K562 (cell line): ENCODE data around the gene TRAF7. TPM values are rescaled to one million over a fixed set of nuclear protein-coding genes. Genes with fewer than 3 reads are reported as not detected.
A peak's percentile ranks its signal among the peaks of the same experiment; 100 is the strongest.

ENCODE experiments used
- ATAC-seq: fragments of 200-7000 bp; cut with Tn5 transposase; 3 replicates; pipeline ENCODE4 v1.9.1; 2020; ENCODE audit warnings: moderate library complexity
- BruUV-seq: library from RNA; stranded (reverse); fragments of 400-500 nt; replicated peaks from 2 replicates; lab custom pipeline; 2021; lab: Mats Ljungman, UMichigan
- CTCF ChIA-PET: fragments of 300-600 bp; formaldehyde crosslinking; extraction: SDS; loops from one replicate; lab custom pipeline; 2021; ENCODE audit warnings: low intra/inter-chr PET ratio; lab: Yijun Ruan, JAX
- POLR2A ChIA-PET: fragments of 300-600, 350-650 bp; sonication (Branson Sonifier 250); formaldehyde crosslinking; extraction: SDS; loops from one replicate; lab custom pipeline; 2021; ENCODE audit warnings: antibody characterized with exemption, inconsistent platforms; lab: Yijun Ruan, JAX
- DNase-seq, 4 experiments: peaks; one replicate each; pipeline versions ENCODE4 v3.0.0 to v3.0.0-alpha.2; 2011 to 2018; ENCODE audit warnings: low spot score in 3 of 4, mixed read lengths in 3 of 4; ENCODE audit errors: extremely low read depth in 1 of 4
- FAIRE-seq: peaks from 2 replicates; lab custom pipeline; 2011; peaks lifted over from hg19 to GRCh38; lab: Jason Lieb, UNC
- H2AFZ ChIP-seq: 2 replicates; pipeline ENCODE4 v1.6.0; 2011; ENCODE audit warnings: low read depth, low read length, control low read depth, inconsistent platforms
- H3K27ac ChIP-seq: fragments of 200-600 bp; 3 replicates; pipeline ENCODE4 v1.8.0; 2011; ENCODE audit warnings: low read depth, mild to moderate bottlenecking, control low read depth, inconsistent platforms, low read length, moderate library complexity, mixed read lengths; ENCODE audit errors: extremely low read depth
- H3K27me3 ChIP-seq, 2 experiments: fragments of 300-600 bp in 1 of 2; 2 replicates in 1 of 2; 3 replicates in 1 of 2; pipeline versions ENCODE4 v1.6.0 to v1.8.0; 2011; ENCODE audit warnings: inconsistent platforms in 2 of 2, low read length in 2 of 2, mild to moderate bottlenecking in 1 of 2, mixed read lengths in 1 of 2, moderate library complexity in 1 of 2; ENCODE audit not compliant: control insufficient read depth in 2 of 2, insufficient read depth in 2 of 2
- H3K36me3 ChIP-seq: fragments of 300-600 bp; 3 replicates; pipeline ENCODE4 v1.8.0; 2011; ENCODE audit warnings: mild to moderate bottlenecking, low read length, inconsistent platforms; ENCODE audit not compliant: control insufficient read depth, insufficient read depth
- H3K4me1 ChIP-seq, 2 experiments: fragments of 200-600 bp in 1 of 2; replicated peaks in 1 of 2; 2 replicates in 1 of 2; 3 replicates in 1 of 2; pipeline versions ENCODE4 v1.5.1 to v1.8.0; 2011; ENCODE audit warnings: inconsistent platforms in 2 of 2, low read length in 2 of 2, mild to moderate bottlenecking in 1 of 2, mixed read lengths in 1 of 2, moderate library complexity in 1 of 2; ENCODE audit not compliant: control insufficient read depth in 2 of 2, insufficient read depth in 2 of 2
- H3K4me2 ChIP-seq: 2 replicates; pipeline ENCODE4 v1.6.1; 2011; ENCODE audit warnings: low read length, control low read depth, inconsistent platforms, mixed read lengths; ENCODE audit not compliant: insufficient read depth
- H3K4me3 ChIP-seq: fragments of 200-600 bp; sonication (generic), shearing (Covaris generic); 2 replicates; pipeline ENCODE4 v1.5.1; 2016; ENCODE audit warnings: control low read depth, inconsistent platforms
- H3K79me2 ChIP-seq: fragments of 200-600 bp; 3 replicates; pipeline ENCODE4 v1.8.0; 2011; ENCODE audit warnings: low read length, inconsistent platforms; ENCODE audit not compliant: control insufficient read depth, insufficient read depth
- H3K9ac ChIP-seq, 2 experiments: 2 replicates each; pipeline versions ENCODE4 v1.6.0 to v1.6.1; 2011; ENCODE audit warnings: low read depth in 2 of 2, low read length in 2 of 2, control low read depth in 1 of 2, inconsistent platforms in 1 of 2, mild to moderate bottlenecking in 1 of 2, mixed read lengths in 1 of 2; ENCODE audit not compliant: insufficient read depth in 1 of 2
- H3K9me1 ChIP-seq: one replicate; pipeline ENCODE4 v1.6.0; 2011; ENCODE audit warnings: inconsistent platforms, mild to moderate bottlenecking, low read length, moderate library complexity; ENCODE audit not compliant: control insufficient read depth, insufficient read depth
- H3K9me3 ChIP-seq: replicated peaks from 2 replicates; pipeline ENCODE4 v1.5.1; 2011; ENCODE audit warnings: low read depth, low read length, inconsistent platforms; ENCODE audit not compliant: control insufficient read depth, insufficient read depth
- H4K20me1 ChIP-seq: replicated peaks from 2 replicates; pipeline ENCODE4 v1.6.1; 2011; ENCODE audit warnings: low read length, inconsistent platforms, mixed read lengths; ENCODE audit not compliant: control insufficient read depth, insufficient read depth
- FOXJ3 ChIP-seq: sonication (generic); formaldehyde crosslinking; IDR thresholded peaks from 2 replicates; pipeline ENCODE4 v1.4.0; 2020; ENCODE audit warnings: mild to moderate bottlenecking, missing genetic modification reagents
- RBFOX2 ChIP-seq: fragments of 200-400 bp; formaldehyde crosslinking; IDR thresholded peaks from 2 replicates; pipeline ENCODE4 v1.6.1; 2017; ENCODE audit warnings: low read depth, mild to moderate bottlenecking, low read length, moderate library complexity
- ZNF398 ChIP-seq: fragments of 250-450 bp; sonication (Bioruptor Pico); IDR thresholded peaks from 2 replicates; pipeline ENCODE4 v1.8.0; 2021; ENCODE audit warnings: moderate library complexity, mild to moderate bottlenecking, inconsistent platforms
- WGBS: fragments of 100-300 bp; shearing (Covaris generic); methylation state at CpG from one replicate; pipeline ENCODE4 v1.1.6; 2016; ENCODE audit warnings: low coverage, mixed read lengths; ENCODE audit not compliant: insufficient coverage; ENCODE audit errors: missing lambda C conversion rate; 5-methylcytosine and 5-hydroxymethylcytosine counted together
- in situ Hi-C: fragments of 300-500 bp; cut with MboI; formaldehyde crosslinking; loops from 4 replicates; pipeline ENCODE4 v1.15.0; 2018; ENCODE audit warnings: inconsistent platforms, mixed read lengths
- intact Hi-C: fragments of 100-400 bp; cut with micrococcal nuclease; formaldehyde crosslinking; loops from 2 replicates; pipeline ENCODE4 v1.14.2; 2022
- polyA plus RNA-seq, 8 experiments: library from polyadenylated mRNA; depleted of rRNA in 4 of 8; stranded (reverse) in 5 of 8; unstranded in 3 of 8; fragments of >200 nt; fragmentation: Nextera tagmentation in 2 of 8; fragmentation: Illumina TruSeq in 1 of 8; extraction: Ambion mirVana in 2 of 8; extraction: Trizol in 1 of 8; gene quantifications; 2 replicates each; pipeline versions ENCODE4 v1.2.1 to v1.2.3, GENCODE V29; 2011 to 2014; ENCODE audit warnings: inconsistent platforms in 1 of 8, missing spikeins in 1 of 8
- total RNA-seq, 7 experiments: library from RNA; depleted of rRNA in 6 of 7; stranded (reverse); fragments of >200 nt in 6 of 7; fragmentation: Illumina TruSeq in 2 of 7; extraction: Trizol in 2 of 7; gene quantifications; 2 replicates each; pipeline versions ENCODE4 v1.2.1 to v1.2.3, GENCODE V29; 2011 to 2021; ENCODE audit warnings: low replicate concordance in 1 of 7

Gene TRAF7
- total and polyA plus RNA-seq, 9 of the 15 experiments (the other 6 are each of a cell fraction or from before 2014, with no cell fraction given) = 1.1 to 113 (median 41.6) TPM

GRCh38 chr16:2157480-2158261 lies 2.1 kb downstream of the TRAF7 start:
- H3K27ac ChIP-seq = no peak overlapping the region
- peaks cover 8 to 64% of the 10 kb centered on the region in 2 experiments; a peak in 4 of 5 replicates for H3K4me1 ChIP-seq
- 83% methylated on average over 22 of the region's 27 CpGs for WGBS
- peaks cover 93% of the 10 kb centered on the region for H3K79me2 ChIP-seq
- peak overlapping the region; percentile 94 for H3K4me2 ChIP-seq
- ChIA-PET POLR2A (interaction anchor here (0.6 to 1.0 kb wide), 3 partner anchors 10 to 70 kb away, joined by 3 read pairs; no protein-coding TSS in a partner anchor), CTCF (no interaction called here)
- no peak overlapping the region for H2AFZ ChIP-seq
- no peaks in the 10 kb centered on the region; the same call in 1 of the 2 replicates for H3K9me3 ChIP-seq
- ATAC-seq = no peak
- DNase-seq = no peak
- no peak for TF ChIP-seq FOXJ3 (CRISPR knock-in tag)
- TF ChIP-seq RBFOX2 = peak; percentile 6
- TF ChIP-seq ZNF398 = no peak
- H3K9me1 ChIP-seq = peaks cover 6% of the 10 kb centered on the region
- H3K4me3 ChIP-seq = peak overlapping the region; percentile 55; the same call in 1 of the 2 replicates
- H4K20me1 ChIP-seq = peaks cover 37% of the 10 kb centered on the region; the same call in 1 of the 2 replicates
- peaks cover 54% of the 10 kb centered on the region for H3K36me3 ChIP-seq
- no peaks in the 10 kb centered on the region for H3K27me3 ChIP-seq
- in situ Hi-C loops = no loop called here
- H3K9ac ChIP-seq = peak overlapping the region; percentile 91 to 99; a peak in 2 of 4 replicates
- no peak for FAIRE-seq
- no TSS peak for BruUV-seq
- intact Hi-C loops = no loop called here
